ENCODE measurements around the gene INPP5J.

Gene INPP5J

DNA sequence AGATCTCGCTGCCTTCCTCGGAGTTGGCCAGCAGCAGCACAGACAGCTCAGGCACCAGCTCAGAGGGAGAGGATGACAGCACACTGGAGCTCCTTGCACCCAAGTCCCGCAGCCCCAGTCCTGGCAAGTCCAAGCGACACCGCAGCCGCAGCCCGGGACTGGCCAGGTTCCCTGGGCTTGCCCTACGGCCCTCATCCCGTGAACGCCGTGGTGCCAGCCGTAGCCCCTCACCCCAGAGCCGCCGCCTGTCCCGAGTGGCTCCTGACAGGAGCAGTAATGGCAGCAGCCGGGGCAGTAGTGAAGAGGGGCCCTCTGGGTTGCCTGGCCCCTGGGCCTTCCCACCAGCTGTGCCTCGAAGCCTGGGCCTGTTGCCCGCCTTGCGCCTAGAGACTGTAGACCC, 11.1 kb downstream of the INPP5J start:
- ChIA-PET CTCF (no interaction called here), POLR2A (interaction anchor here (1.2 kb wide), 1 partner anchor 26 kb away, joined by 4 read pairs; the partner anchor contains the start of gene SELENOM)
- TF ChIP-seq L3MBTL2 (conservative IDR thresholded peaks at IDR 0.05) (no peak), SP1 (IDR thresholded peaks at IDR 0.05) (no peak), PKNOX1 (IDR thresholded peaks at IDR 0.05) (no peak), SUZ12 (IDR thresholded peaks at IDR 0.05) (no peak), BHLHE40 (IDR thresholded peaks at IDR 0.05; ENCODE audit: borderline replicate concordance) (no peak)
- DNase-seq (ENCODE audit: extremely low spot score) = no peak

GRCh38 chr22:31134688-31135087, 11.9 kb downstream of the INPP5J start:
- DNase-seq (ENCODE audit: extremely low spot score) = no peak
- ChIA-PET CTCF (interaction anchor here (0.7 kb wide), 1 partner anchor 812 kb away, joined by 4 read pairs; no protein-coding TSS in a partner anchor), POLR2A (interaction anchor here (1.2 to 2.3 kb wide), 2 partner anchors 12 to 27 kb away, joined by 4 to 13 read pairs; partner anchors contain the start of genes INPP5J and SELENOM)
- no peak for TF ChIP-seq ZNF384 (IDR thresholded peaks at IDR 0.05)
- TF ChIP-seq PKNOX1 (IDR thresholded peaks at IDR 0.05) = no peak
- no peak for TF ChIP-seq SP1 (IDR thresholded peaks at IDR 0.05)
- no peak for TF ChIP-seq SUZ12 (IDR thresholded peaks at IDR 0.05)

- POLR2A ChIA-PET = interaction anchor here (2.3 kb wide), 1 partner anchor 13 kb away, joined by 13 read pairs; the partner anchor contains the start of gene INPP5J
- TF ChIP-seq FOXK2 (IDR thresholded peaks at IDR 0.05) (no peak), FOXM1 (IDR thresholded peaks at IDR 0.05; ENCODE audit: borderline replicate concordance) (no peak), L3MBTL2 (conservative IDR thresholded peaks at IDR 0.05) (no peak), BHLHE40 (IDR thresholded peaks at IDR 0.05; ENCODE audit: borderline replicate concordance) (no peak), FOXA1 (IDR thresholded peaks at IDR 0.05) (no peak), ELF4 (IDR thresholded peaks at IDR 0.05) (no peak), CTBP1 (IDR thresholded peaks at IDR 0.05; ENCODE audit: borderline replicate concordance) (no peak), ZNF384 (IDR thresholded peaks at IDR 0.05) (no peak), PKNOX1 (IDR thresholded peaks at IDR 0.05) (no peak), HDGF (IDR thresholded peaks at IDR 0.05; ENCODE audit: borderline replicate concordance) (no peak), NFRKB (IDR thresholded peaks at IDR 0.05) (no peak), SUZ12 (IDR thresholded peaks at IDR 0.05) (no peak), ARNT (IDR thresholded peaks at IDR 0.05) (no peak), SP1 (IDR thresholded peaks at IDR 0.05) (no peak)
- CTCF ChIA-PET = no interaction called here
- DNase-seq (ENCODE audit: extremely low spot score) = no peak
These were observed 12.9 kb downstream of the INPP5J start for GRCh38 chr22:31135706-31136105.

- DNase-seq (ENCODE audit: extremely low spot score) = no peak
- TF ChIP-seq FOXA1 (IDR thresholded peaks at IDR 0.05) (no peak), TARDBP (IDR thresholded peaks at IDR 0.05) (no peak), ZNF384 (IDR thresholded peaks at IDR 0.05) (no peak), L3MBTL2 (conservative IDR thresholded peaks at IDR 0.05) (no peak), HDGF (IDR thresholded peaks at IDR 0.05; ENCODE audit: borderline replicate concordance) (no peak), PKNOX1 (IDR thresholded peaks at IDR 0.05) (no peak), LEF1 (IDR thresholded peaks at IDR 0.05; ENCODE audit: borderline replicate concordance) (no peak), SUZ12 (IDR thresholded peaks at IDR 0.05) (no peak)
- CTCF ChIA-PET = no interaction called here
- POLR2A ChIA-PET = interaction anchor here (2.3 kb wide), 1 partner anchor 13 kb away, joined by 13 read pairs; the partner anchor contains the start of gene INPP5J
These were observed 13.4 kb downstream of the INPP5J start for GRCh38 chr22:31136155-31136554.

- no peak for TF ChIP-seq FOXA1 (IDR thresholded peaks at IDR 0.05)
- TF ChIP-seq ELF4 (IDR thresholded peaks at IDR 0.05) = no peak
- no peak for TF ChIP-seq LEF1 (IDR thresholded peaks at IDR 0.05; ENCODE audit: borderline replicate concordance)
- TF ChIP-seq ARNT (IDR thresholded peaks at IDR 0.05) = no peak
- POLR2A ChIA-PET = no interaction called here
- no peak for DNase-seq (ENCODE audit: extremely low spot score)
- CTCF ChIA-PET = no interaction called here
These were observed 13.9 kb downstream of the INPP5J start for GRCh38 chr22:31136711-31137110.

- DNase-seq (ENCODE audit: extremely low spot score) = no peak
- ChIA-PET CTCF (no interaction called here), POLR2A (no interaction called here)
- TF ChIP-seq PKNOX1 (IDR thresholded peaks at IDR 0.05) (no peak), CTBP1 (IDR thresholded peaks at IDR 0.05; ENCODE audit: borderline replicate concordance) (no peak), SP1 (IDR thresholded peaks at IDR 0.05) (no peak), ARNT (IDR thresholded peaks at IDR 0.05) (no peak), FOXM1 (IDR thresholded peaks at IDR 0.05; ENCODE audit: borderline replicate concordance) (no peak), ELF4 (IDR thresholded peaks at IDR 0.05) (no peak), NFRKB (IDR thresholded peaks at IDR 0.05) (no peak), ZNF384 (IDR thresholded peaks at IDR 0.05) (no peak), FOXK2 (IDR thresholded peaks at IDR 0.05) (no peak), HDGF (IDR thresholded peaks at IDR 0.05; ENCODE audit: borderline replicate concordance) (no peak)
These were observed 15.0 kb downstream of the INPP5J start for GRCh38 chr22:31137721-31138120.

Measured in HEK293T (cell line).